OCI-LY3 (cell line): Measurements from ENCODE around the gene RAB9A.

ENCODE experiments used
- H2AFZ ChIP-seq: fragments of 200-600, 300-600 bp; shearing (Covaris generic); 2 replicates; pipeline ENCODE4 v1.6.0; 2014; ENCODE audit warnings: antibody characterized with exemption, low read depth, low read length
- H3K27ac ChIP-seq: fragments of 200-600, 300-600 bp; sonication (generic); 2 replicates; pipeline ENCODE4 v1.5.1; 2014; ENCODE audit warnings: mild to moderate bottlenecking, low read length, moderate library complexity, mixed read lengths
- H3K27me3 ChIP-seq: fragments of 200-600, 300-600 bp; sonication (generic); 2 replicates; pipeline ENCODE4 v1.6.1; 2014; ENCODE audit warnings: low read depth, low read length, mixed read lengths
- H3K36me3 ChIP-seq: fragments of 200-600, 300-600 bp; sonication (generic); replicated peaks from 2 replicates; pipeline ENCODE3; 2014; ENCODE audit warnings: low read depth, low read length, mixed read lengths
- H3K4me1 ChIP-seq: fragments of 300-600, 200-600 bp; sonication (generic); 2 replicates; pipeline ENCODE4 v1.6.1; 2014; ENCODE audit warnings: low read length, mixed read lengths
- H3K4me2 ChIP-seq: fragments of 200-600, 300-600 bp; sonication (generic); 2 replicates; pipeline ENCODE4 v1.6.1; 2014; ENCODE audit warnings: low read length, mixed read lengths
- H3K4me3 ChIP-seq: fragments of 300-600, 200-600 bp; sonication (generic); 2 replicates; pipeline ENCODE4 v1.5.1; 2014; ENCODE audit warnings: antibody characterized with exemption, mild to moderate bottlenecking, low read length, moderate library complexity
- H3K79me2 ChIP-seq: fragments of 300-600, 200-600 bp; shearing (Covaris generic); 2 replicates; pipeline ENCODE4 v1.6.1; 2014; ENCODE audit warnings: mild to moderate bottlenecking, low read length, mixed read lengths
- H3K9ac ChIP-seq: fragments of 300-600, 200-600 bp; shearing (Covaris generic); 2 replicates; pipeline ENCODE4 v1.6.0; 2014; ENCODE audit warnings: mild to moderate bottlenecking, low read length, moderate library complexity
- H3K9me3 ChIP-seq: fragments of 200-600, 300-600 bp; shearing (Covaris generic); 2 replicates; pipeline ENCODE4 v1.6.1; 2014; ENCODE audit warnings: low read length, mixed read lengths; ENCODE audit not compliant: insufficient read depth
- H4K20me1 ChIP-seq: fragments of 200-600, 300-600 bp; sonication (generic); 2 replicates; pipeline ENCODE4 v1.6.1; 2016; ENCODE audit warnings: low read length, mixed read lengths; ENCODE audit not compliant: insufficient read depth
- EZH2phosphoT487 ChIP-seq: fragments of 200-600 bp; shearing (Covaris generic); IDR thresholded peaks from 2 replicates; pipeline ENCODE4 v1.6.1; 2018; ENCODE audit warnings: antibody characterized with exemption, mixed run types, low read depth
- TF ChIP-seq, protein P1 (sequence below): fragments of 200-600, 300-600 bp; sonication (generic); IDR thresholded peaks from 2 replicates; pipeline ENCODE4 v1.5.1; 2014; ENCODE audit warnings: antibody characterized with exemption, low read length, low read depth

RAB9A gene

DNA sequence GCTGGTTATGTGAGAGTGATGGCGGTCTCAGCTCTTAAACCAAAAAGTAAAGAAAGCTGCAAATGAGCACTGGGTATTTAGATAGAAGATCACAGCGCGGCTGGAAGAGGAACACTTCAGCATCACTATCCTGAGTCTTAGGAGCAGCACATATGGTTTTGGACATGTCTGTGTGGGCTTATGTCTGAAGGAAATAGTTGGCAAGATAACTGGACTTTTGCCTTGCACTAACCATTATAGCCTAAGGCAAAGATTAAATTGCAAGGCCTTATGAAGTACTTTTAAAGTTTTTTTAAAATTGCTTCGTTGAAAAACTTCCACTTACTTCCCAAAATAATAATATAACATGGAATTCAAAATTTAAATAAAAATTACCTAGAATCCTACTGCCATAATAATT, 4.6 kb upstream of the RAB9A start:
- Histone ChIP-seq H3K9me3 (no peaks in the 10 kb centered on the region), H3K4me3 (no peak overlapping the region), H3K4me1 (peaks cover 31% of the 10 kb centered on the region), H3K4me2 (no peak overlapping the region), H3K36me3 (no peaks in the 10 kb centered on the region), H4K20me1 (no peaks in the 10 kb centered on the region), H3K9ac (no peak overlapping the region), H3K79me2 (peaks cover 6% of the 10 kb centered on the region), H3K27ac (no peak overlapping the region), H3K27me3 (no peaks in the 10 kb centered on the region), H2AFZ (no peak overlapping the region)
- TF ChIP-seq EZH2phosphoT487: no peak
- TF ChIP-seq, protein P1, sequence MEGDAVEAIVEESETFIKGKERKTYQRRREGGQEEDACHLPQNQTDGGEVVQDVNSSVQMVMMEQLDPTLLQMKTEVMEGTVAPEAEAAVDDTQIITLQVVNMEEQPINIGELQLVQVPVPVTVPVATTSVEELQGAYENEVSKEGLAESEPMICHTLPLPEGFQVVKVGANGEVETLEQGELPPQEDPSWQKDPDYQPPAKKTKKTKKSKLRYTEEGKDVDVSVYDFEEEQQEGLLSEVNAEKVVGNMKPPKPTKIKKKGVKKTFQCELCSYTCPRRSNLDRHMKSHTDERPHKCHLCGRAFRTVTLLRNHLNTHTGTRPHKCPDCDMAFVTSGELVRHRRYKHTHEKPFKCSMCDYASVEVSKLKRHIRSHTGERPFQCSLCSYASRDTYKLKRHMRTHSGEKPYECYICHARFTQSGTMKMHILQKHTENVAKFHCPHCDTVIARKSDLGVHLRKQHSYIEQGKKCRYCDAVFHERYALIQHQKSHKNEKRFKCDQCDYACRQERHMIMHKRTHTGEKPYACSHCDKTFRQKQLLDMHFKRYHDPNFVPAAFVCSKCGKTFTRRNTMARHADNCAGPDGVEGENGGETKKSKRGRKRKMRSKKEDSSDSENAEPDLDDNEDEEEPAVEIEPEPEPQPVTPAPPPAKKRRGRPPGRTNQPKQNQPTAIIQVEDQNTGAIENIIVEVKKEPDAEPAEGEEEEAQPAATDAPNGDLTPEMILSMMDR: no peak

DNA sequence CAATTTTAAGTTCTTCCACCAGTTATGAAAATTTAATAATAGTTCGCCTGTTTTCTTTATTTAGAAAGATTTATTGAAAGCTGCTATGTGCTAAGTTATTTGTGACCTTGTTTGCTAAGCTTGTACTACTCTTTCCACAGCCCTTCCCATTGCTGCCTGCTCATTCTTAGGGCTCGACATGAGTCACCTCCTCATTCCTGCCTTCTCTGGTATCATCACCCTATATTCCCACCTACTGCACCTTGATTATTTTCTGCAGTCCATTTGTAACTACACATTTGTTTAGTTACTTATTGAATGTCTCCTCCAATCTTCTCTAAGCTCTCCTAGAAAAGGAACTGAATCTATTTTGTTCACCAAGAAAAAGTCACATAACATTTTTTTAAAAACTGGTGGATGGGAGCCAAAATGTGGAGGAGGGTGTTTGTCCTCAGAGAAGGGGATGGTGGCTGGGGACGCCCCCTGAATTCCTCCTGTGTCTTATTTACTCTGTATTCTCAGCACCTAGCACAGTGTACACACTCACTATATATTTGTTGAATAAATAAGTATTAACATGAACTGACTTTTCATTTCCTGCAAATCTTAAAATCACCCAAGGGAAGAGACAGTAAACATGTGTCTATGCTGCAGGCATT, 3.7 kb upstream of the RAB9A start:
- peaks cover 15% of the 10 kb centered on the region for H3K79me2 ChIP-seq
- peak overlapping the region; percentile 32 for H3K4me2 ChIP-seq
- no peaks in the 10 kb centered on the region for H3K27me3 ChIP-seq
- no peak overlapping the region for H3K9ac ChIP-seq
- H3K4me3 ChIP-seq: no peak overlapping the region
- H4K20me1 ChIP-seq: peaks cover 3% of the 10 kb centered on the region
- TF ChIP-seq, protein P1: no peak
- no peak for TF ChIP-seq EZH2phosphoT487
- H3K27ac ChIP-seq: no peak overlapping the region
- H3K36me3 ChIP-seq: no peaks in the 10 kb centered on the region
- no peaks in the 10 kb centered on the region for H3K9me3 ChIP-seq
- peaks cover 35% of the 10 kb centered on the region for H3K4me1 ChIP-seq
- H2AFZ ChIP-seq: no peak overlapping the region; the same call in 1 of the 2 replicates

DNA sequence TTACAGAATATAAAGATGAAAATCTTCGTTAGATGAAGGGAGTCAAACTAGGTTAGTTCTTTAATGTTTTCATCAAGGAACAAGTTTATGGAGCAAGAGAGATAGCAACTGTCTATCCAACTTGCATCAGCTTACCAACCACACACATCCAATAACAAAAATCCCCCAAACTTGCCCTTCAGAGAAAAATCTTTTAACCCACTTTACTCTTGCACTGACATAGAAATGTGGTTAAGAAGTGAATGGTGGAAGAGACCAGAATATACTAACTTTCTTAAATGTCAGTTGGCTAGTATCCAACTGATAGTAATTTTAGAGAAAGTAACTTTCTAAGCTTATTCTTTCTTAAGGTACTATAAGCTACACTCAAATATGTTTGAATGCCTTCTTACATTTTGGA, 1.7 kb upstream of the RAB9A start:
- peaks cover 50% of the 10 kb centered on the region for H3K4me1 ChIP-seq
- H3K27me3 ChIP-seq: no peaks in the 10 kb centered on the region
- no peak overlapping the region for H3K27ac ChIP-seq
- peaks cover 2% of the 10 kb centered on the region for H3K36me3 ChIP-seq
- peaks cover 34% of the 10 kb centered on the region for H3K79me2 ChIP-seq
- no peak overlapping the region for H2AFZ ChIP-seq
- no peak overlapping the region for H3K9ac ChIP-seq
- H3K9me3 ChIP-seq: no peaks in the 10 kb centered on the region
- TF ChIP-seq, protein P1: no peak
- no peak for TF ChIP-seq EZH2phosphoT487
- H4K20me1 ChIP-seq: peaks cover 8% of the 10 kb centered on the region
- H3K4me2 ChIP-seq: peak overlapping the region; percentile 17; the same call in 1 of the 2 replicates
- H3K4me3 ChIP-seq: no peak overlapping the region

GRCh38 chrX:13688384-13688957, 457 bp upstream of the RAB9A start:
- Histone ChIP-seq H3K27ac (no peak overlapping the region), H3K27me3 (no peaks in the 10 kb centered on the region), H2AFZ (peak overlapping the region; percentile 28; the same call in 1 of the 2 replicates), H3K4me3 (peak overlapping the region; percentile 99), H3K36me3 (peaks cover 2% of the 10 kb centered on the region), H3K9ac (peak overlapping the region; percentile 92), H3K4me2 (peak overlapping the region; percentile 98), H3K9me3 (no peaks in the 10 kb centered on the region), H4K20me1 (peaks cover 20% of the 10 kb centered on the region), H3K79me2 (peaks cover 46% of the 10 kb centered on the region), H3K4me1 (peaks cover 63% of the 10 kb centered on the region)
- no peak for TF ChIP-seq EZH2phosphoT487
- TF ChIP-seq, protein P1: no peak
